SU-DHL-6 (cell line): ENCODE data around the gene PLCB1.

ENCODE experiments used
- H2AFZ ChIP-seq: fragments of 200-600 bp; sonication (generic); 2 replicates; pipeline ENCODE4 v1.6.1; 2014; ENCODE audit warnings: low read depth, mild to moderate bottlenecking, moderate library complexity, mixed read lengths, antibody characterized with exemption, low read length; ENCODE audit not compliant: severe bottlenecking
- H3F3A ChIP-seq: fragments of 200-600 bp; shearing (Covaris generic); 2 replicates; pipeline ENCODE4 v1.6.0; 2016; ENCODE audit warnings: antibody characterized with exemption, mild to moderate bottlenecking; ENCODE audit not compliant: insufficient read depth
- H3K27ac ChIP-seq: fragments of 200-600 bp; sonication (generic); 2 replicates; pipeline ENCODE4 v1.5.1; 2016; ENCODE audit warnings: low read depth, mild to moderate bottlenecking, low read length, moderate library complexity, mixed read lengths
- H3K27me3 ChIP-seq: fragments of 200-600 bp; sonication (generic), shearing (Covaris generic); 2 replicates; pipeline ENCODE4 v1.6.0; 2014; ENCODE audit warnings: mild to moderate bottlenecking, low read length
- H3K36me3 ChIP-seq: fragments of 200-600 bp; sonication (generic); 2 replicates; pipeline ENCODE4 v1.6.1; 2014; ENCODE audit warnings: mild to moderate bottlenecking, low read length, mixed read lengths
- H3K4me2 ChIP-seq: fragments of 300-600, 200-600 bp; shearing (Covaris generic), sonication (generic); 2 replicates; pipeline ENCODE4 v1.6.0; 2014; ENCODE audit warnings: low read length, low read depth, mild to moderate bottlenecking; ENCODE audit not compliant: poor library complexity, severe bottlenecking
- H3K4me3 ChIP-seq: fragments of 200-600 bp; sonication (generic); 2 replicates; pipeline ENCODE4 v1.5.1; 2014; ENCODE audit warnings: antibody characterized with exemption, low read length, mild to moderate bottlenecking, mixed read lengths; ENCODE audit not compliant: insufficient read depth, poor library complexity, severe bottlenecking
- H3K79me2 ChIP-seq: fragments of 200-600 bp; sonication (generic); 2 replicates; pipeline ENCODE4 v1.6.1; 2014; ENCODE audit warnings: mild to moderate bottlenecking, low read length, moderate library complexity; ENCODE audit not compliant: insufficient read depth
- H3K9ac ChIP-seq: fragments of 200-600 bp; sonication (generic); 2 replicates; pipeline ENCODE4 v1.7.0; 2014; ENCODE audit warnings: mild to moderate bottlenecking, low read length
- H3K9me2 ChIP-seq: fragments of 200-600 bp; sonication (generic); replicated peaks from 2 replicates; pipeline ENCODE4 v1.6.1; 2014; ENCODE audit warnings: low read length; ENCODE audit not compliant: insufficient read depth
- H3K9me3 ChIP-seq: fragments of 200-600 bp; sonication (generic); 2 replicates; pipeline ENCODE4 v1.6.1; 2014; ENCODE audit warnings: low read length, mixed read lengths; ENCODE audit not compliant: insufficient read depth
- H4K20me1 ChIP-seq: fragments of 200-600 bp; sonication (generic); 2 replicates; pipeline ENCODE4 v1.6.1; 2014; ENCODE audit warnings: low read depth, mild to moderate bottlenecking, antibody characterized with exemption, low read length, moderate library complexity, mixed read lengths
- CTCF ChIP-seq: fragments of 200-600 bp; sonication (generic); IDR thresholded peaks from one replicate; pipeline ENCODE4 v1.5.1; 2017; ENCODE audit warnings: antibody characterized with exemption, mild to moderate bottlenecking, low read length, moderate library complexity; ENCODE audit not compliant: insufficient read depth, poor library complexity, severe bottlenecking
- EZH2phosphoT487 ChIP-seq: fragments of 200-600 bp; sonication (generic), shearing (Covaris generic); conservative IDR thresholded peaks from 2 replicates; pipeline ENCODE4 v1.6.1; 2018; ENCODE audit warnings: mild to moderate bottlenecking, antibody characterized with exemption, low read length, moderate library complexity, mixed read lengths

Gene PLCB1

GRCh38 chr20:8647961-8648441 lies 515.9 kb downstream of the PLCB1 start:
- Histone ChIP-seq H4K20me1 (no peaks in the 10 kb centered on the region), H3K9ac (no peak overlapping the region), H3K79me2 (no peaks in the 10 kb centered on the region), H3K4me2 (no peak overlapping the region), H3K4me3 (no peak overlapping the region), H3K36me3 (no peaks in the 10 kb centered on the region), H3K9me3 (no peaks in the 10 kb centered on the region), H3K27ac (no peak overlapping the region), H3K9me2 (no peaks in the 10 kb centered on the region), H2AFZ (no peak overlapping the region), H3F3A (no peaks in the 10 kb centered on the region), H3K27me3 (no peaks in the 10 kb centered on the region)
- TF ChIP-seq EZH2phosphoT487 (no peak), CTCF (no peak)

- Histone ChIP-seq H3K36me3 (no peaks in the 10 kb centered on the region), H3K4me3 (no peak overlapping the region), H3K79me2 (no peaks in the 10 kb centered on the region), H3K9me3 (no peaks in the 10 kb centered on the region), H3K4me2 (no peak overlapping the region), H3K27ac (no peak overlapping the region), H2AFZ (no peak overlapping the region), H3K9me2 (no peaks in the 10 kb centered on the region), H3K27me3 (no peaks in the 10 kb centered on the region), H3F3A (no peaks in the 10 kb centered on the region), H3K9ac (no peak overlapping the region), H4K20me1 (no peaks in the 10 kb centered on the region)
- no peak for TF ChIP-seq EZH2phosphoT487
- no peak for TF ChIP-seq CTCF
Measured at GRCh38 chr20:8648466-8648865, 516.4 kb downstream of the PLCB1 start.

GRCh38 chr20:8652396-8652795 lies 520.3 kb downstream of the PLCB1 start:
- Histone ChIP-seq H3K9me2 (no peaks in the 10 kb centered on the region; the same call in 1 of the 2 replicates), H3K27me3 (no peaks in the 10 kb centered on the region), H3K9ac (no peak overlapping the region), H2AFZ (no peak overlapping the region), H4K20me1 (no peaks in the 10 kb centered on the region), H3K27ac (no peak overlapping the region), H3K4me3 (no peak overlapping the region), H3F3A (no peaks in the 10 kb centered on the region), H3K36me3 (no peaks in the 10 kb centered on the region), H3K79me2 (no peaks in the 10 kb centered on the region), H3K9me3 (no peaks in the 10 kb centered on the region), H3K4me2 (no peak overlapping the region)
- TF ChIP-seq EZH2phosphoT487 (no peak), CTCF (no peak)

- Histone ChIP-seq H3K4me2 (no peak overlapping the region), H3K4me3 (no peak overlapping the region), H3K9me2 (no peaks in the 10 kb centered on the region; the same call in 1 of the 2 replicates), H3K27me3 (no peaks in the 10 kb centered on the region), H4K20me1 (no peaks in the 10 kb centered on the region), H3F3A (no peaks in the 10 kb centered on the region), H3K9ac (no peak overlapping the region), H2AFZ (no peak overlapping the region), H3K9me3 (no peaks in the 10 kb centered on the region), H3K27ac (no peak overlapping the region), H3K36me3 (no peaks in the 10 kb centered on the region), H3K79me2 (no peaks in the 10 kb centered on the region)
- TF ChIP-seq CTCF: no peak
- TF ChIP-seq EZH2phosphoT487: no peak
Measured at GRCh38 chr20:8654486-8654885, 522.4 kb downstream of the PLCB1 start.
